GM23248 (cell line): ENCODE measurements around the gene STK16. TPM values are rescaled to one million over a fixed set of nuclear protein-coding genes. Genes with fewer than 3 reads are reported as not detected.
A peak's percentile ranks its signal among the peaks of the same experiment; 100 is the strongest.
"Not testable (repeated sequence)": the region's sequence is repeated elsewhere in the genome, so short reads cannot be mapped to it uniquely, and the experiment has no call there.

Experiments
- DNase-seq: peaks from one replicate; pipeline ENCODE4 v3.0.0-alpha.2; 2015
- H2AFZ ChIP-seq: fragments of 200-600 bp; sonication (generic); 2 replicates; pipeline ENCODE4 v1.6.1; 2016; ENCODE audit warnings: antibody characterized with exemption
- H3F3A ChIP-seq: fragments of 200-600 bp; sonication (generic); 2 replicates; pipeline ENCODE4 v1.6.1; 2016; ENCODE audit warnings: mild to moderate bottlenecking, antibody characterized with exemption, mixed run types; ENCODE audit not compliant: insufficient read depth
- H3K27ac ChIP-seq: fragments of 200-600 bp; sonication (generic); 2 replicates; pipeline ENCODE4 v1.5.1; 2016; ENCODE audit warnings: mild to moderate bottlenecking
- H3K27me3 ChIP-seq: fragments of 200-600 bp; sonication (generic); replicated peaks from 2 replicates; pipeline ENCODE4 v1.6.1; 2016; ENCODE audit warnings: mild to moderate bottlenecking; ENCODE audit not compliant: insufficient read depth
- H3K36me3 ChIP-seq: fragments of 200-600 bp; sonication (generic); 2 replicates; pipeline ENCODE4 v1.6.1; 2016; ENCODE audit warnings: low read depth, mild to moderate bottlenecking
- H3K4me1 ChIP-seq: fragments of 200-600 bp; sonication (generic); 2 replicates; pipeline ENCODE4 v1.6.1; 2016; ENCODE audit warnings: mild to moderate bottlenecking; ENCODE audit not compliant: insufficient read depth
- H3K4me2 ChIP-seq: fragments of 200-600 bp; sonication (generic); one replicate; pipeline ENCODE4 v1.6.1; 2016; ENCODE audit warnings: mild to moderate bottlenecking; ENCODE audit not compliant: unreplicated experiment
- H3K4me3 ChIP-seq: fragments of 200-600 bp; sonication (generic); 2 replicates; pipeline ENCODE4 v1.5.1; 2016; ENCODE audit warnings: mild to moderate bottlenecking
- H3K79me2 ChIP-seq: fragments of 200-600 bp; sonication (generic); 2 replicates; pipeline ENCODE4 v1.6.1; 2016; ENCODE audit warnings: mild to moderate bottlenecking; ENCODE audit not compliant: insufficient read depth
- H3K9ac ChIP-seq: fragments of 200-600 bp; sonication (generic); 2 replicates; pipeline ENCODE4 v1.6.1; 2016; ENCODE audit warnings: mild to moderate bottlenecking
- H3K9me2 ChIP-seq: fragments of 200-600 bp; sonication (generic); 2 replicates; pipeline ENCODE4 v1.6.1; 2016; ENCODE audit warnings: mixed run types, mild to moderate bottlenecking, moderate library complexity; ENCODE audit not compliant: insufficient read depth
- H3K9me3 ChIP-seq: fragments of 200-600 bp; sonication (generic); one replicate; pipeline ENCODE4 v1.6.1; 2017; ENCODE audit warnings: low read depth
- H4K20me1 ChIP-seq: fragments of 200-600 bp; sonication (generic); 2 replicates; pipeline ENCODE4 v1.6.0; 2016; ENCODE audit not compliant: insufficient read depth
- EZH2 ChIP-seq: fragments of 200-600 bp; sonication (generic); IDR thresholded peaks from 2 replicates; pipeline ENCODE4 v1.6.1; 2018; ENCODE audit warnings: antibody characterized with exemption, mild to moderate bottlenecking; ENCODE audit not compliant: insufficient read depth, poor library complexity, severe bottlenecking
- EZH2phosphoT487 ChIP-seq: fragments of 200-600 bp; sonication (generic); IDR thresholded peaks from 2 replicates; pipeline ENCODE4 v1.6.1; 2018; ENCODE audit warnings: antibody characterized with exemption, moderate library complexity, mild to moderate bottlenecking, low read depth; ENCODE audit not compliant: insufficient read depth
- WGBS, 2 experiments: methylation state at CpG; one replicate each; pipeline ENCODE4 v1.1.6; 2015 to 2017; ENCODE audit warnings: low lambda C conversion rate in 2 of 2, low coverage in 1 of 2; ENCODE audit errors: missing lambda C conversion rate in 2 of 2; 5-methylcytosine and 5-hydroxymethylcytosine counted together
- in situ Hi-C: fragments of 300-500 bp; cut with MboI; formaldehyde crosslinking; loops from 2 replicates; pipeline ENCODE4 v1.15.0; 2020
- polyA plus RNA-seq: library from polyadenylated mRNA; unstranded; fragments of >200 nt; fragmentation: Nextera tagmentation; extraction: Ambion mirVana; gene quantifications from 2 replicates; pipeline ENCODE4 v1.2.1, GENCODE V29; 2016
- total RNA-seq: library from RNA; depleted of rRNA; stranded (reverse); fragments of >200 nt; shearing (Covaris generic); gene quantifications from 2 replicates; pipeline ENCODE4 v1.2.3, GENCODE V29; 2014; rRNA removed

STK16 gene
- total RNA-seq (15.3 and 16.0 TPM in 2 replicates), polyA plus RNA-seq (5.3 and 7.2 TPM in 2 replicates)

GRCh38 chr2:219245148-219245898, at the start of gene STK16, which contains the start of gene GLB1L:
Gene STK16, plus strand, starts transcription at chr2:219245479. Its CDS starts 521 bp downstream, at chr2:219246000.
Gene GLB1L, minus strand, starts transcription at chr2:219245444. Its CDS starts 1,871 bp downstream, at chr2:219243573.
- Histone ChIP-seq H3K9me2 (no peaks in the 10 kb centered on the region), H3K4me3 (peak within 1 kb of the TSS; percentile 91), H3K27me3 (no peaks in the 10 kb centered on the region), H3K79me2 (peaks cover 34% of the 10 kb centered on the region), H3K27ac (peak within 1 kb of the TSS; percentile 86), H3K36me3 (no peaks in the 10 kb centered on the region), H3K4me1 (peaks cover 33% of the 10 kb centered on the region), H4K20me1 (no peaks in the 10 kb centered on the region), H3K9ac (peak within 1 kb of the TSS; percentile 98), H3K4me2 (peak within 1 kb of the TSS; percentile 94), H2AFZ (peak within 1 kb of the TSS; percentile 89), H3F3A (peaks cover 32% of the 10 kb centered on the region), H3K9me3 (no peaks in the 10 kb centered on the region)
- WGBS, 2 experiments = 1 to 2% methylated on average over 39 to 46 of the region's 46 CpGs
- TF ChIP-seq EZH2 (no peak), EZH2phosphoT487 (no peak)
- peak; percentile 95 for DNase-seq
- in situ Hi-C loops = no loop called here

GRCh38 chr2:219197388-219197787, 47.9 kb upstream of the STK16 start:
- peaks cover 5% of the 10 kb centered on the region; the same call in 1 of the 2 replicates for H3K27me3 ChIP-seq
- H3K9me3 ChIP-seq = no peaks in the 10 kb centered on the region
- H3K4me3 ChIP-seq = no peak overlapping the region
- H4K20me1 ChIP-seq = no peaks in the 10 kb centered on the region
- WGBS, 2 experiments = 88 to 92% methylated on average over 1 of the region's 1 CpG
- no peaks in the 10 kb centered on the region for H3K4me1 ChIP-seq
- H3K9me2 ChIP-seq = no peaks in the 10 kb centered on the region
- in situ Hi-C loops = no loop called here
- H3K9ac ChIP-seq = no peak overlapping the region
- TF ChIP-seq EZH2 = no peak
- TF ChIP-seq EZH2phosphoT487 = no peak
- no peak for DNase-seq
- H3K4me2 ChIP-seq = no peak overlapping the region
- no peaks in the 10 kb centered on the region for H3F3A ChIP-seq
- H3K36me3 ChIP-seq = no peaks in the 10 kb centered on the region
- H3K79me2 ChIP-seq = no peaks in the 10 kb centered on the region
- H2AFZ ChIP-seq = no peak overlapping the region
- H3K27ac ChIP-seq = no peak overlapping the region

GRCh38 chr2:219198974-219199373, 46.3 kb upstream of the STK16 start:
- H3F3A ChIP-seq = no peaks in the 10 kb centered on the region
- peaks cover 5% of the 10 kb centered on the region; the same call in 1 of the 2 replicates for H3K27me3 ChIP-seq
- no peak overlapping the region for H2AFZ ChIP-seq
- H3K4me3 ChIP-seq = no peak overlapping the region
- in situ Hi-C loops = no loop called here
- TF ChIP-seq EZH2 (no peak), EZH2phosphoT487 (no peak)
- H3K9me3 ChIP-seq = no peaks in the 10 kb centered on the region
- no peaks in the 10 kb centered on the region for H3K79me2 ChIP-seq
- H3K4me2 ChIP-seq = no peak overlapping the region
- WGBS, 2 experiments = 61 to 71% methylated on average over 5 of the region's 5 CpGs
- H3K36me3 ChIP-seq = no peaks in the 10 kb centered on the region
- H3K9ac ChIP-seq = no peak overlapping the region
- H3K27ac ChIP-seq = no peak overlapping the region
- no peaks in the 10 kb centered on the region for H3K4me1 ChIP-seq
- no peaks in the 10 kb centered on the region for H4K20me1 ChIP-seq
- H3K9me2 ChIP-seq = no peaks in the 10 kb centered on the region
- no peak for DNase-seq

GRCh38 chr2:219199470-219200211, 45.6 kb upstream of the STK16 start:
- no peak overlapping the region for H3K4me3 ChIP-seq
- no peak overlapping the region for H3K4me2 ChIP-seq
- WGBS, 2 experiments = 70 to 73% methylated on average over 12 of the region's 12 CpGs
- no peak overlapping the region for H2AFZ ChIP-seq
- no peaks in the 10 kb centered on the region for H3K9me3 ChIP-seq
- H3K27ac ChIP-seq = no peak overlapping the region
- no peaks in the 10 kb centered on the region for H3K4me1 ChIP-seq
- DNase-seq = no peak
- peaks cover 2% of the 10 kb centered on the region; the same call in 1 of the 2 replicates for H3K27me3 ChIP-seq
- H3K36me3 ChIP-seq = no peaks in the 10 kb centered on the region
- in situ Hi-C loops = no loop called here
- H3K9ac ChIP-seq = no peak overlapping the region
- no peaks in the 10 kb centered on the region for H3F3A ChIP-seq
- H4K20me1 ChIP-seq = no peaks in the 10 kb centered on the region
- H3K9me2 ChIP-seq = no peaks in the 10 kb centered on the region
- no peaks in the 10 kb centered on the region for H3K79me2 ChIP-seq
- TF ChIP-seq EZH2phosphoT487 (no peak), EZH2 (no peak)

- H3K4me2 ChIP-seq, DNase-seq, H3K4me3 ChIP-seq, H3K27me3 ChIP-seq, H4K20me1 ChIP-seq, H3K27ac ChIP-seq, H3F3A ChIP-seq, H3K36me3 ChIP-seq, H3K9ac ChIP-seq, H3K4me1 ChIP-seq, in situ Hi-C loops, H3K9me2 ChIP-seq, H3K9me3 ChIP-seq, H2AFZ ChIP-seq, H3K79me2 ChIP-seq: not testable (repeated sequence)
- WGBS, 2 experiments = 63 to 65% methylated on average over 26 of the region's 26 CpGs
Measured at GRCh38 chr2:219200502-219201326, 44.6 kb upstream of the STK16 start.

- H3K79me2 ChIP-seq, H2AFZ ChIP-seq, H3K9me3 ChIP-seq, H3K27me3 ChIP-seq, H3K9me2 ChIP-seq, H3F3A ChIP-seq, H3K4me3 ChIP-seq, H3K27ac ChIP-seq, in situ Hi-C loops, DNase-seq, H3K4me1 ChIP-seq, H3K4me2 ChIP-seq, H4K20me1 ChIP-seq, H3K9ac ChIP-seq, H3K36me3 ChIP-seq: not testable (repeated sequence)
- 70 to 73% methylated on average over 19 to 21 of the region's 21 CpGs for WGBS, 2 experiments
Measured at GRCh38 chr2:219201331-219201730, 43.9 kb upstream of the STK16 start.
